ENCODE results near the gene ZNF423. TPM values are rescaled to one million over a fixed set of nuclear protein-coding genes. Genes with fewer than 3 reads are reported as not detected.

Gene ZNF423
- total and polyA plus RNA-seq, 2 experiments from 2014 or later: 14.9 to 41.8 TPM

GRCh38 chr16:49904348-49905062 lies 48.6 kb upstream of the ZNF423 start:
- Histone ChIP-seq H3K4me3 (no peak overlapping the region), H3F3A (replicated peaks; ENCODE audit: low read depth) (no peaks in the 10 kb centered on the region), H3K27me3 (ENCODE audit: insufficient read depth) (no peaks in the 10 kb centered on the region), H3K9me2 (ENCODE audit: insufficient read depth) (no peaks in the 10 kb centered on the region), H3K4me1 (ENCODE audit: insufficient read depth) (no peaks in the 10 kb centered on the region), H4K20me1 (replicated peaks; ENCODE audit: insufficient read depth) (no peaks in the 10 kb centered on the region), H3K79me2 (replicated peaks; ENCODE audit: insufficient read depth) (no peaks in the 10 kb centered on the region), H3K36me3 (ENCODE audit: insufficient read depth) (no peaks in the 10 kb centered on the region), H2AFZ (no peak overlapping the region), H3K27ac (ENCODE audit: low read depth) (no peak overlapping the region), H3K4me2 (no peak overlapping the region)
- no peaks in the 10 kb centered on the region for H3K36me3 Mint-ChIP-seq (ENCODE audit: low read depth)
- no peak overlapping the region for H3K27ac Mint-ChIP-seq
- no peak overlapping the region for H3K4me3 Mint-ChIP-seq
- H3K27me3 Mint-ChIP-seq (ENCODE audit: insufficient read depth, low read depth, poor library complexity): no peaks in the 10 kb centered on the region
- TF ChIP-seq EZH2 (IDR thresholded peaks at IDR 0.05; ENCODE audit: low read depth, unreplicated experiment): no peak
- no peak for TF ChIP-seq EZH2phosphoT487 (IDR thresholded peaks at IDR 0.05; ENCODE audit: unreplicated experiment)
- TF ChIP-seq ZNF462 (CRISPR knock-in tag; IDR thresholded peaks at IDR 0.05): no peak
- no peak for TF ChIP-seq JUNB (IDR thresholded peaks at IDR 0.05; ENCODE audit: unreplicated experiment)
- no peak for TF ChIP-seq STAT1 (IDR thresholded peaks at IDR 0.05; ENCODE audit: unreplicated experiment)
- TF ChIP-seq ZNF114 (CRISPR knock-in tag; IDR thresholded peaks at IDR 0.05): no peak
- no peak for TF ChIP-seq ETS1 (IDR thresholded peaks at IDR 0.05)
- TF ChIP-seq NANOG (IDR thresholded peaks at IDR 0.05; ENCODE audit: borderline replicate concordance): no peak
- TF ChIP-seq POLR2AphosphoS5 (IDR thresholded peaks at IDR 0.05; ENCODE audit: low read depth): no peak
- no peaks in the 10 kb centered on the region for H3K4me1 Mint-ChIP-seq
- DNase-seq (ENCODE audit: low spot score): no peak
- no peaks in the 10 kb centered on the region; the same call in 2 of the 3 replicates for H3K9me3 Mint-ChIP-seq
- no peak for ATAC-seq
